Measurements from ENCODE around the gene ITGA5. TPM values are rescaled to one million over a fixed set of nuclear protein-coding genes. Genes with fewer than 3 reads are reported as not detected.

Gene ITGA5
- total RNA-seq, 1 donor = 401 TPM

DNA sequence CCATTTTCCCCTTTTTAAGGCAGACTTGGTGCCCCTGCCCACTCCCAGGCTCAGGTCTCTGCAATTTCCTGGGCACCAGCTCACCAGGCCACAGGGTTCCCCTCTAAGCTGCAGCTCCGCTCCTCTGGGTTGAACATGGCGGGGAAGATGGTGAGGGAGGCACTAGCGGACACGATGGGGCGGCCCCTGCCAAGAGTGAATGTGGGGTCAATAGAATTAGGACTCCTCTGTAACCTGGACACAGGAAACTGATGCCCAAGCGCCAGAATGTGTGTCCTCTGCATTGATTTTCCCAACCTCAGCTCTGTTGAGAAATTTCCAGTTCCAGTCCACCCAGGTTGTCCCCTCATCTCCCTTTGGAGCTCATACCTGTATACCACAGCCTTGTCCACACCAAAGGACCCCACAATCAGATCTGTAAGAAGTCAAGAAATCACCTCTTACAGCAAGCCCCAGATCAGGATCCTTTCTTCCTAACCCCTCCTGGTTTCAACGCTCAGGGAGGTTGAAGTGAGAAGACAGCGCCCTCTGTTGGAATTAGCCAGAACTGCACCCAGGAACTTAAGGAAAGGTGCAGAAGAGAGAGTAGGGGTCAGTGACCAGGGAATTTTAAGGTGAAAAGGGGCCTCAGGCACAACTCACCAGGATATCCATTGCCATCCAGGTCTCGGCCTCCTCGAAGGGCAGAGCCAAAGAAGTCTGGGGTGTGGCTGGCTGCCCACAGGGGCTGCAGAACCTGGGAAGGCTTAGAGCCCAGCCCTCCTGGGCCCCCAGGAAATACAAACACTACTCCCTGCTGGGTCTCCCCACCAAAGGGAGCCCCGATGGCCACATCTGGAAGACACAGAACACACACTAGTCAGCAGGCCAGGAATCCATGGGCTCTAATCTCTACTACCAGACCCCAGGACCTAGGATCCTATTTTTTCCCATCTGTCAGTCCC is 14.7 kb downstream of the ITGA5 start:
- peaks cover 100% of the 10 kb centered on the region for H3K36me3 ChIP-seq (ENCODE audit: insufficient read depth, low read length)
- no peak overlapping the region for H3K4me2 ChIP-seq (ENCODE audit: insufficient read depth, low read length)
- H3K27ac ChIP-seq (ENCODE audit: low read depth, low read length) = peak overlapping the region; percentile 20
- no peaks in the 10 kb centered on the region for H3K4me1 ChIP-seq (ENCODE audit: insufficient read depth, low read length)
- DNase-seq (ENCODE audit: insufficient read length, low spot score, missing footprints) = peak; percentile 93
- TF ChIP-seq, protein P1, sequence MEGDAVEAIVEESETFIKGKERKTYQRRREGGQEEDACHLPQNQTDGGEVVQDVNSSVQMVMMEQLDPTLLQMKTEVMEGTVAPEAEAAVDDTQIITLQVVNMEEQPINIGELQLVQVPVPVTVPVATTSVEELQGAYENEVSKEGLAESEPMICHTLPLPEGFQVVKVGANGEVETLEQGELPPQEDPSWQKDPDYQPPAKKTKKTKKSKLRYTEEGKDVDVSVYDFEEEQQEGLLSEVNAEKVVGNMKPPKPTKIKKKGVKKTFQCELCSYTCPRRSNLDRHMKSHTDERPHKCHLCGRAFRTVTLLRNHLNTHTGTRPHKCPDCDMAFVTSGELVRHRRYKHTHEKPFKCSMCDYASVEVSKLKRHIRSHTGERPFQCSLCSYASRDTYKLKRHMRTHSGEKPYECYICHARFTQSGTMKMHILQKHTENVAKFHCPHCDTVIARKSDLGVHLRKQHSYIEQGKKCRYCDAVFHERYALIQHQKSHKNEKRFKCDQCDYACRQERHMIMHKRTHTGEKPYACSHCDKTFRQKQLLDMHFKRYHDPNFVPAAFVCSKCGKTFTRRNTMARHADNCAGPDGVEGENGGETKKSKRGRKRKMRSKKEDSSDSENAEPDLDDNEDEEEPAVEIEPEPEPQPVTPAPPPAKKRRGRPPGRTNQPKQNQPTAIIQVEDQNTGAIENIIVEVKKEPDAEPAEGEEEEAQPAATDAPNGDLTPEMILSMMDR (IDR thresholded peaks at IDR 0.05; ENCODE audit: extremely low read depth, low read depth, low read length) = peak; percentile 94
- H2AFZ ChIP-seq (ENCODE audit: low read length) = no peak overlapping the region
- peaks cover 56% of the 10 kb centered on the region for H3K79me2 ChIP-seq (ENCODE audit: insufficient read depth, low read length)
- H3K27me3 ChIP-seq (ENCODE audit: insufficient read depth, low read length) = no peaks in the 10 kb centered on the region
- H3K9me3 ChIP-seq (ENCODE audit: low read depth, low read length) = no peaks in the 10 kb centered on the region
- H4K20me1 ChIP-seq (ENCODE audit: insufficient read depth, low read length) = peaks cover 64% of the 10 kb centered on the region
- no peak overlapping the region for H3K4me3 ChIP-seq (ENCODE audit: insufficient read depth, low read length)

DNA sequence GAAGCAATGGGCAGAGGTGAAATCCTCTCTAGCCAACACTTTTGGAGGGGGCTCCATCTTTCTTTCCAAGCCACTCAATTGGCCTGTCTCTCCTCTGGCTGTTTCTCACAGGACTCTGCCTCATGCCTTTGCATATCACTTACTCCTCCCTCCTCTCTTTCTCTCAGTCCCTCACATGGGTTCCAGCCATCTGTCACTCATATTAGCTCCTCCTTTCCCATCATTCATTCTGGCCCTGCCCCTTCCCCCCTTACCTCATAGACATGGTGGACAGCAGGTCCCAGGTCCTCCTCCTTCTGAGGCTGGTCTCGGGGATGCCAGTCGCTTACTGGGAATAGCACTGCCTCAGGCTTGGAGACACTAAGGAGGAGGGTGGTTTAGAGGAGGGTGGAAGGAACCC is 17.9 kb downstream of the ITGA5 start:
- H3K27ac ChIP-seq (ENCODE audit: low read depth, low read length) = peak overlapping the region; percentile 32
- no peak overlapping the region for H3K4me2 ChIP-seq (ENCODE audit: insufficient read depth, low read length)
- no peak overlapping the region for H2AFZ ChIP-seq (ENCODE audit: low read length)
- peaks cover 29% of the 10 kb centered on the region for H3K79me2 ChIP-seq (ENCODE audit: insufficient read depth, low read length)
- H3K4me1 ChIP-seq (ENCODE audit: insufficient read depth, low read length) = no peaks in the 10 kb centered on the region
- H3K27me3 ChIP-seq (ENCODE audit: insufficient read depth, low read length) = no peaks in the 10 kb centered on the region
- H4K20me1 ChIP-seq (ENCODE audit: insufficient read depth, low read length) = peaks cover 65% of the 10 kb centered on the region
- DNase-seq (ENCODE audit: insufficient read length, low spot score, missing footprints) = peak; percentile 29
- no peaks in the 10 kb centered on the region for H3K9me3 ChIP-seq (ENCODE audit: low read depth, low read length)
- H3K4me3 ChIP-seq (ENCODE audit: insufficient read depth, low read length) = no peak overlapping the region
- H3K36me3 ChIP-seq (ENCODE audit: insufficient read depth, low read length) = peaks cover 100% of the 10 kb centered on the region
- TF ChIP-seq, protein P1 (IDR thresholded peaks at IDR 0.05; ENCODE audit: extremely low read depth, low read depth, low read length) = no peak

DNA sequence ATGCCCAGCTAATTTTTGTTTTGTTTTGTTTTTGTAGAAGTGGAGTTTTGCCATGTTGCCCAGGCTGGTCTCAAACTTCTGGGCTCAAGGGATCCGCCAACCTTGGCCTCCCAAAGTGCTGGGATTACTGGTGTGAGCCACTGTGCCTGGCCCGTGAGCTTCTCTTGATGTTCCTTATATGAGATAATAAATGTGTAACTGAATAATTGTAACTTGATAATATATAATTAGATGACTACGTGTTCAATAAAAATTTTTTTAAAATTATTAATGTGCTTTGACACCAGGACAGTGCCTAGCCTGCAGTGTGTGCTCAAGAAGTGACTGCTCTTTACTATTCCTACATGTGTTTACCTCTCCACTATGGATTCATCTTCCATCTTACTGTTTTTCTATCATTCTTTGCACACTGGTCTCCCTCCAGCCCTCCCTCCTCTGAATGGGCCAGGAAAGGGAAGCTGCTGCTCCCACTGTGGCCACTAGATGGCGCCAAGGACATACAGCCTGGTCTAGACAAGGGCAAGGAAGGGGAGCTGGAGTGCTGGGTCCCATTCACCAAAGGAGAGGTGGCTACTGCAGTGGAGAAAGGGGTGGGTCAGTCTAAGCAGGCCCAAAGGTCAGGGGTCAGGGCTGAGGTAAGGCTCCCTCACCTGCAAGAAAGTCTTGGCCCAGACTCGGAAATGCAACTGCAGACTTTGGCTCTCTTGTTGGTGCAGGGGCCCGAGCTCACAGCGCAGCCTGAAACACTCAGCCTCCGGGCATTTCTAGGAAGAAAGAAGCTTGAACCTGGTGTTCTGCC is 19.9 kb downstream of the ITGA5 start:
- Histone ChIP-seq H3K36me3 (ENCODE audit: insufficient read depth, low read length) (peaks cover 100% of the 10 kb centered on the region), H3K79me2 (ENCODE audit: insufficient read depth, low read length) (peaks cover 10% of the 10 kb centered on the region), H3K4me1 (ENCODE audit: insufficient read depth, low read length) (no peaks in the 10 kb centered on the region), H3K9me3 (ENCODE audit: low read depth, low read length) (no peaks in the 10 kb centered on the region), H3K27ac (ENCODE audit: low read depth, low read length) (no peak overlapping the region), H3K4me2 (ENCODE audit: insufficient read depth, low read length) (no peak overlapping the region), H2AFZ (ENCODE audit: low read length) (no peak overlapping the region), H3K4me3 (ENCODE audit: insufficient read depth, low read length) (no peak overlapping the region), H3K27me3 (ENCODE audit: insufficient read depth, low read length) (no peaks in the 10 kb centered on the region), H4K20me1 (ENCODE audit: insufficient read depth, low read length) (peaks cover 61% of the 10 kb centered on the region)
- TF ChIP-seq, protein P1 (IDR thresholded peaks at IDR 0.05; ENCODE audit: extremely low read depth, low read depth, low read length) = peak; percentile 100
- peak; percentile 98 for DNase-seq (ENCODE audit: insufficient read length, low spot score, missing footprints)

GRCh38 chr12:54398218-54398617 is 20.8 kb downstream of the ITGA5 start:
- no peaks in the 10 kb centered on the region for H3K27me3 ChIP-seq (ENCODE audit: insufficient read depth, low read length)
- no peak overlapping the region for H3K4me2 ChIP-seq (ENCODE audit: insufficient read depth, low read length)
- no peak overlapping the region for H3K4me3 ChIP-seq (ENCODE audit: insufficient read depth, low read length)
- H3K9me3 ChIP-seq (ENCODE audit: low read depth, low read length) = no peaks in the 10 kb centered on the region
- no peaks in the 10 kb centered on the region for H3K4me1 ChIP-seq (ENCODE audit: insufficient read depth, low read length)
- peaks cover 4% of the 10 kb centered on the region for H3K79me2 ChIP-seq (ENCODE audit: insufficient read depth, low read length)
- H4K20me1 ChIP-seq (ENCODE audit: insufficient read depth, low read length) = peaks cover 59% of the 10 kb centered on the region
- H3K36me3 ChIP-seq (ENCODE audit: insufficient read depth, low read length) = peaks cover 99% of the 10 kb centered on the region
- TF ChIP-seq, protein P1 (IDR thresholded peaks at IDR 0.05; ENCODE audit: extremely low read depth, low read depth, low read length) = no peak
- DNase-seq (ENCODE audit: insufficient read length, low spot score, missing footprints) = no peak
- no peak overlapping the region for H2AFZ ChIP-seq (ENCODE audit: low read length)
- no peak overlapping the region for H3K27ac ChIP-seq (ENCODE audit: low read depth, low read length)
